GM23338 (cell line): ENCODE results near the gene TSC22D3. TPM values are rescaled to one million over a fixed set of nuclear protein-coding genes. Genes with fewer than 3 reads are reported as not detected.

ENCODE experiments used
- ATAC-seq: fragments of 200-7000 bp; cut with Tn5 transposase; 3 replicates; pipeline ENCODE4 v1.9.1; 2020
- DNase-seq: peaks from one replicate; pipeline ENCODE4 v3.0.0-alpha.2; 2015; ENCODE audit warnings: low spot score
- H2AFZ ChIP-seq: fragments of 200-600 bp; sonication (generic); 2 replicates; pipeline ENCODE4 v1.8.0; 2016; ENCODE audit warnings: antibody characterized with exemption, mild to moderate bottlenecking, moderate library complexity
- H3F3A ChIP-seq: fragments of 200-600 bp; sonication (generic); replicated peaks from 2 replicates; pipeline ENCODE4 v1.8.0; 2017; ENCODE audit warnings: antibody characterized with exemption, mixed run types, low read depth
- H3K27ac ChIP-seq: fragments of 200-600 bp; sonication (generic); 2 replicates; pipeline ENCODE4 v1.6.1; 2016; ENCODE audit warnings: low read depth
- H3K27me3 ChIP-seq: fragments of 200-600 bp; sonication (generic); 2 replicates; pipeline ENCODE4 v1.8.0; 2016; ENCODE audit warnings: mild to moderate bottlenecking, mixed run types, moderate library complexity; ENCODE audit not compliant: insufficient read depth
- H3K36me3 ChIP-seq: fragments of 200-600 bp; sonication (generic); 2 replicates; pipeline ENCODE4 v1.8.0; 2016; ENCODE audit warnings: mild to moderate bottlenecking; ENCODE audit not compliant: insufficient read depth
- H3K4me1 ChIP-seq: fragments of 200-600 bp; sonication (generic); 2 replicates; pipeline ENCODE4 v1.8.0; 2016; ENCODE audit warnings: mild to moderate bottlenecking, moderate library complexity; ENCODE audit not compliant: insufficient read depth
- H3K4me2 ChIP-seq: fragments of 200-600 bp; sonication (generic); 2 replicates; pipeline ENCODE4 v1.7.1; 2017; ENCODE audit warnings: mixed run types
- H3K4me3 ChIP-seq: fragments of 200-600 bp; sonication (generic); 2 replicates; pipeline ENCODE4 v1.6.1; 2016; ENCODE audit warnings: mixed run types
- H3K79me2 ChIP-seq: fragments of 200-600 bp; sonication (generic); replicated peaks from 2 replicates; pipeline ENCODE4 v1.8.0; 2017; ENCODE audit warnings: mild to moderate bottlenecking; ENCODE audit not compliant: insufficient read depth
- H3K9me2 ChIP-seq: fragments of 200-600 bp; sonication (generic); 2 replicates; pipeline ENCODE4 v1.8.0; 2017; ENCODE audit not compliant: insufficient read depth
- H4K20me1 ChIP-seq: fragments of 200-600 bp; sonication (generic); replicated peaks from 2 replicates; pipeline ENCODE4 v1.8.0; 2017; ENCODE audit warnings: mild to moderate bottlenecking; ENCODE audit not compliant: insufficient read depth
- H3K27ac Mint-ChIP-seq: 2 replicates; pipeline ENCODE4 v1.8.0; 2020; ENCODE audit warnings: inconsistent platforms, mild to moderate bottlenecking, moderate library complexity, mixed read lengths
- H3K27me3 Mint-ChIP-seq: 3 replicates; pipeline ENCODE4 v1.8.0; 2022; ENCODE audit warnings: low read depth, mild to moderate bottlenecking, moderate library complexity, mixed read lengths, inconsistent platforms; ENCODE audit not compliant: insufficient read depth, poor library complexity
- H3K36me3 Mint-ChIP-seq: 3 replicates; pipeline ENCODE4 v1.8.0; 2021; ENCODE audit warnings: low read depth, mild to moderate bottlenecking, inconsistent platforms, moderate library complexity, mixed read lengths
- H3K4me1 Mint-ChIP-seq: 3 replicates; pipeline ENCODE4 v1.8.0; 2020; ENCODE audit warnings: mild to moderate bottlenecking, inconsistent platforms, mixed read lengths
- H3K4me3 Mint-ChIP-seq: 3 replicates; pipeline ENCODE4 v1.8.0; 2021; ENCODE audit warnings: moderate library complexity, mild to moderate bottlenecking, inconsistent platforms, mixed read lengths
- H3K9me3 Mint-ChIP-seq: 3 replicates; pipeline ENCODE4 v1.8.0; 2020; ENCODE audit warnings: moderate library complexity, mild to moderate bottlenecking, inconsistent platforms, mixed read lengths
- CREB1 ChIP-seq: fragments of 250-450 bp; sonication (Bioruptor Pico); IDR thresholded peaks from 2 replicates; pipeline ENCODE4 v1.5.0; 2020; ENCODE audit warnings: low read depth, mild to moderate bottlenecking, moderate library complexity
- ETS1 ChIP-seq: IDR thresholded peaks from 2 replicates; pipeline ENCODE4 v1.6.1; 2016; ENCODE audit warnings: antibody characterized with exemption
- EZH2 ChIP-seq: fragments of 200-600 bp; sonication (generic); IDR thresholded peaks from one replicate; pipeline ENCODE4 v1.8.0; 2017; ENCODE audit warnings: antibody characterized with exemption, mild to moderate bottlenecking, low read depth; ENCODE audit not compliant: unreplicated experiment
- EZH2phosphoT487 ChIP-seq: fragments of 200-600 bp; sonication (generic); IDR thresholded peaks from one replicate; pipeline ENCODE4 v1.8.1; 2018; ENCODE audit warnings: antibody characterized with exemption; ENCODE audit not compliant: unreplicated experiment
- JUNB ChIP-seq: IDR thresholded peaks from one replicate; pipeline ENCODE4 v1.6.1; 2016; ENCODE audit warnings: antibody characterized with exemption; ENCODE audit not compliant: unreplicated experiment
- REST ChIP-seq: IDR thresholded peaks from one replicate; pipeline ENCODE4 v1.6.1; 2018; ENCODE audit warnings: antibody characterized with exemption; ENCODE audit not compliant: unreplicated experiment
- STAT1 ChIP-seq: IDR thresholded peaks from one replicate; pipeline ENCODE4 v1.6.1; 2016; ENCODE audit warnings: antibody characterized with exemption; ENCODE audit not compliant: unreplicated experiment
- ZNF114 ChIP-seq: fragments of 250-450 bp; sonication (Bioruptor Pico); IDR thresholded peaks from 2 replicates; pipeline ENCODE4 v1.5.0; 2020; ENCODE audit warnings: mild to moderate bottlenecking, moderate library complexity
- ZNF331 ChIP-seq: fragments of 250-450 bp; sonication (Bioruptor Pico); IDR thresholded peaks from 2 replicates; pipeline ENCODE4 v1.5.0; 2020; ENCODE audit warnings: low read depth, mild to moderate bottlenecking, moderate library complexity
- ZNF462 ChIP-seq: fragments of 250-450 bp; sonication (Bioruptor Pico); IDR thresholded peaks from 2 replicates; pipeline ENCODE4 v1.5.0; 2020; ENCODE audit warnings: mild to moderate bottlenecking, moderate library complexity
- polyA plus RNA-seq: library from polyadenylated mRNA; unstranded; fragments of >200 nt; fragmentation: Nextera tagmentation; extraction: Ambion mirVana; gene quantifications from 2 replicates; pipeline ENCODE4 v1.2.1, GENCODE V29; 2016
- total RNA-seq: library from RNA; depleted of rRNA; stranded (reverse); fragments of >200 nt; shearing (Covaris generic); gene quantifications from 2 replicates; pipeline ENCODE4 v1.2.3, GENCODE V29; 2014

The TSC22D3 gene
- total and polyA plus RNA-seq, 2 experiments from 2014 or later: 12.6 to 20.0 TPM

GRCh38 chrX:107716118-107716684 lies 59.4 kb downstream of the TSC22D3 start:
- peak overlapping the region; percentile 65 for H3K4me3 ChIP-seq
- no peaks in the 10 kb centered on the region for H3F3A ChIP-seq
- Mint-ChIP-seq H3K36me3 (peaks cover 15% of the 10 kb centered on the region), H3K4me3 (peak overlapping the region; percentile 82), H3K4me1 (peaks cover 31% of the 10 kb centered on the region), H3K27me3 (peaks cover 7% of the 10 kb centered on the region), H3K27ac (no peak overlapping the region), H3K9me3 (no peaks in the 10 kb centered on the region)
- no peaks in the 10 kb centered on the region for H3K9me2 ChIP-seq
- peaks cover 10% of the 10 kb centered on the region for H3K4me1 ChIP-seq
- no peak overlapping the region for H2AFZ ChIP-seq
- ATAC-seq (peak; percentile 79), DNase-seq (peak; percentile 75)
- no peaks in the 10 kb centered on the region for H3K27me3 ChIP-seq
- H3K36me3 ChIP-seq: no peaks in the 10 kb centered on the region
- no peaks in the 10 kb centered on the region for H4K20me1 ChIP-seq
- peak overlapping the region; percentile 85 for H3K4me2 ChIP-seq
- TF ChIP-seq CREB1 (CRISPR knock-in tag): no peak
- no peaks in the 10 kb centered on the region for H3K79me2 ChIP-seq
- H3K27ac ChIP-seq: no peak overlapping the region

GRCh38 chrX:107715331-107716117 lies 60.1 kb downstream of the TSC22D3 start:
- H3K36me3 Mint-ChIP-seq: peaks cover 15% of the 10 kb centered on the region
- peaks cover 10% of the 10 kb centered on the region for H3K4me1 ChIP-seq
- no peaks in the 10 kb centered on the region for H4K20me1 ChIP-seq
- H3K4me1 Mint-ChIP-seq: peaks cover 38% of the 10 kb centered on the region
- ATAC-seq (no peak), DNase-seq (no peak)
- H3K9me2 ChIP-seq: no peaks in the 10 kb centered on the region
- peak overlapping the region; percentile 65 for H3K4me3 ChIP-seq
- no peak overlapping the region for H2AFZ ChIP-seq
- H3K27ac ChIP-seq: no peak overlapping the region
- H3K27me3 Mint-ChIP-seq: peaks cover 9% of the 10 kb centered on the region
- no peaks in the 10 kb centered on the region for H3K79me2 ChIP-seq
- H3K4me2 ChIP-seq: peak overlapping the region; percentile 79
- H3K27ac Mint-ChIP-seq: no peak overlapping the region
- H3K36me3 ChIP-seq: no peaks in the 10 kb centered on the region
- H3K9me3 Mint-ChIP-seq: no peaks in the 10 kb centered on the region
- no peaks in the 10 kb centered on the region for H3K27me3 ChIP-seq
- peak overlapping the region; percentile 82 for H3K4me3 Mint-ChIP-seq
- no peaks in the 10 kb centered on the region for H3F3A ChIP-seq
- no peak for TF ChIP-seq ZNF114 (CRISPR knock-in tag)
- TF ChIP-seq ZNF462 (CRISPR knock-in tag): no peak
- no peak for TF ChIP-seq ZNF331 (CRISPR knock-in tag)
- TF ChIP-seq EZH2phosphoT487: no peak
- no peak for TF ChIP-seq EZH2
- TF ChIP-seq JUNB: no peak
- no peak for TF ChIP-seq REST
- TF ChIP-seq ETS1: no peak
- no peak for TF ChIP-seq STAT1
